Heart left ventricle (tissue), 13 donors: ENCODE data around the gene DAPL1.

Experiments used
- POLR2A ChIP-seq, 2 donors: fragments of 450-650 bp; IDR thresholded peaks; one replicate each; pipeline ENCODE4 v1.6.1; 2017; ENCODE audit warnings: antibody characterized with exemption in 2 of 2, mild to moderate bottlenecking in 2 of 2, moderate library complexity in 2 of 2
- TF ChIP-seq, protein P1 (sequence below), 12 donors: fragments of 200-600 bp; sonication (generic) in 4 of 12; IDR thresholded peaks; one replicate each; pipeline versions ENCODE4 v1.5.0 to v1.8.0; 2018 to 2022; ENCODE audit warnings: antibody characterized with exemption in 12 of 12, mild to moderate bottlenecking in 5 of 12
- donor health status: ischemic (EF 13 %, LVEDD 7.1; RV severe dilation, severe dysfunction).
- donor health status: DM: no; HTN: yes; CAD: no.
- donor health status: DM: no; HTN: no; CAD: no.
- donor health status: ischemic (EF 25% LVEDD 6.9; RV normal size, moderate dysfunction).
- donor health status: ischemic (EF 25% LVEDD 5.7; RV mildly dilated, moderate dysfunction).
- donor health status: ischemic (EF 35%, LVEDD 5.7; RV mildly dilated, moderate dysfunction).
- donor health status: nonischemic (EF 11% LVEDD 7.7; RV severe dilation, severe dysfunction).
- donor health status: DM: yes; HTN: yes; CAD: no.
- donor health status: PGD.
- donor health status: ischemic (EF 29% LVEDD 5.4; RV normal size, mild dysfunction).
- donor health status: nonischemic (EF 23%, LVEDD 6.1; RV moderate dilation, normal function).

DNA sequence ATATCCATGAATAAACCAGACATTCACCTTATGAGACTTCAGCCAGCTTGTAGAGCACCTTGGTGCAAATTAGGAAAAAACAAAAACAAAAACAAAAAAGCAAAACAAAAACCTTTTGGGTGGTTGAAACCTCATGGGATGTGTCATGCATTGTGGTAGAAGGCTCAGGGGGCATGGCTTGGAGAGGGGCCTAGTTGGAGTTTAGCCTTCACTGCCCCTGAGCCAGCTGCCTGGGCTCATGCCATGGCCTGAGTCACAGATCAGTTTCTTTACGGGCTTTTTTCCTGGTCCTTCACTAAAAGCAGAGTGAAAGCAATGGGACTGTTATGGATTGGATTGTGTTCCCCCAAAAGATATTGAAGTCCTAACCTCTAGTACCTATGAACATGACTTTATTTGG, 22.0 kb upstream of the DAPL1 start:
- TF ChIP-seq, protein P1, sequence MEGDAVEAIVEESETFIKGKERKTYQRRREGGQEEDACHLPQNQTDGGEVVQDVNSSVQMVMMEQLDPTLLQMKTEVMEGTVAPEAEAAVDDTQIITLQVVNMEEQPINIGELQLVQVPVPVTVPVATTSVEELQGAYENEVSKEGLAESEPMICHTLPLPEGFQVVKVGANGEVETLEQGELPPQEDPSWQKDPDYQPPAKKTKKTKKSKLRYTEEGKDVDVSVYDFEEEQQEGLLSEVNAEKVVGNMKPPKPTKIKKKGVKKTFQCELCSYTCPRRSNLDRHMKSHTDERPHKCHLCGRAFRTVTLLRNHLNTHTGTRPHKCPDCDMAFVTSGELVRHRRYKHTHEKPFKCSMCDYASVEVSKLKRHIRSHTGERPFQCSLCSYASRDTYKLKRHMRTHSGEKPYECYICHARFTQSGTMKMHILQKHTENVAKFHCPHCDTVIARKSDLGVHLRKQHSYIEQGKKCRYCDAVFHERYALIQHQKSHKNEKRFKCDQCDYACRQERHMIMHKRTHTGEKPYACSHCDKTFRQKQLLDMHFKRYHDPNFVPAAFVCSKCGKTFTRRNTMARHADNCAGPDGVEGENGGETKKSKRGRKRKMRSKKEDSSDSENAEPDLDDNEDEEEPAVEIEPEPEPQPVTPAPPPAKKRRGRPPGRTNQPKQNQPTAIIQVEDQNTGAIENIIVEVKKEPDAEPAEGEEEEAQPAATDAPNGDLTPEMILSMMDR (IDR thresholded peaks at IDR 0.05) = no peak
- no peak for TF ChIP-seq POLR2A (IDR thresholded peaks at IDR 0.05)
